IMR-90 (cell line): ENCODE results near the gene CHD2. TPM values are rescaled to one million over a fixed set of nuclear protein-coding genes. Genes with fewer than 3 reads are reported as not detected.

ENCODE experiments used
- ATAC-seq: fragments of 200-7000 bp; cut with Tn5 transposase; 2 replicates; pipeline ENCODE4 v1.9.1; 2020; ENCODE audit warnings: low read depth, mild to moderate bottlenecking, moderate library complexity
- BruUV-seq: library from RNA; stranded (reverse); fragments of 400-500 nt; replicated peaks from 2 replicates; lab custom pipeline; 2021; lab: Mats Ljungman, UMichigan
- CTCF ChIA-PET: fragments of 300-600 bp; formaldehyde crosslinking; extraction: SDS; loops from one replicate; lab custom pipeline; 2021; ENCODE audit warnings: antibody characterized with exemption; lab: Yijun Ruan, JAX
- POLR2A ChIA-PET: fragments of 300-600 bp; sonication (Branson Sonifier 250); formaldehyde crosslinking; loops from one replicate; lab custom pipeline; 2022; ENCODE audit warnings: antibody characterized with exemption; ENCODE audit not compliant: unreplicated experiment; lab: Charles Lee
- DNase-seq: peaks from one replicate; pipeline ENCODE4 v3.0.0; 2013
- H2AFZ ChIP-seq: replicated peaks from 2 replicates; pipeline ENCODE3; 2013; ENCODE audit warnings: low read length, mild to moderate bottlenecking; ENCODE audit not compliant: poor library complexity
- H2AK5ac ChIP-seq: 2 replicates; pipeline ENCODE4 v1.6.1; 2013; ENCODE audit warnings: low read depth, low read length, inconsistent platforms
- H2AK9ac ChIP-seq: replicated peaks from 2 replicates; pipeline ENCODE3; 2013; ENCODE audit warnings: mild to moderate bottlenecking, low read depth, low read length, moderate library complexity; ENCODE audit not compliant: poor library complexity
- H2BK120ac ChIP-seq: 2 replicates; pipeline ENCODE4 v1.6.1; 2013; ENCODE audit warnings: low read depth, low read length, inconsistent platforms
- H2BK15ac ChIP-seq: 3 replicates; pipeline ENCODE4 v1.6.1; 2013; ENCODE audit warnings: low read depth, low read length, inconsistent platforms
- H2BK20ac ChIP-seq: 2 replicates; pipeline ENCODE4 v1.6.1; 2013; ENCODE audit warnings: low read depth, mild to moderate bottlenecking, inconsistent platforms, low read length, moderate library complexity
- H2BK5ac ChIP-seq: 2 replicates; pipeline ENCODE4 v1.6.1; 2013; ENCODE audit warnings: mild to moderate bottlenecking, low read depth, low read length, inconsistent platforms; ENCODE audit not compliant: poor library complexity, severe bottlenecking
- H3K14ac ChIP-seq: replicated peaks from 2 replicates; pipeline ENCODE4 v1.6.1; 2013; ENCODE audit warnings: low read depth, low read length, inconsistent platforms
- H3K18ac ChIP-seq: 2 replicates; pipeline ENCODE4 v1.6.1; 2013; ENCODE audit warnings: low read depth, low read length, control low read depth
- H3K23ac ChIP-seq: 2 replicates; pipeline ENCODE4 v1.6.1; 2013; ENCODE audit warnings: low read depth, low read length, inconsistent platforms
- H3K27ac ChIP-seq: 2 replicates; pipeline ENCODE4 v1.5.1; 2013; ENCODE audit warnings: mild to moderate bottlenecking, control low read depth, low read length; ENCODE audit not compliant: insufficient read depth
- H3K27me3 ChIP-seq: 2 replicates; pipeline ENCODE4 v1.6.1; 2013; ENCODE audit warnings: low read length; ENCODE audit not compliant: control insufficient read depth, insufficient read depth
- H3K36me3 ChIP-seq: 2 replicates; pipeline ENCODE4 v1.6.1; 2013; ENCODE audit warnings: low read length, mixed read lengths; ENCODE audit not compliant: control insufficient read depth, insufficient read depth
- H3K4ac ChIP-seq: 2 replicates; pipeline ENCODE4 v1.6.1; 2013; ENCODE audit warnings: low read depth, low read length, inconsistent platforms
- H3K4me1 ChIP-seq: 2 replicates; pipeline ENCODE4 v1.6.1; 2013; ENCODE audit warnings: low read length, mixed read lengths; ENCODE audit not compliant: control insufficient read depth, insufficient read depth
- H3K4me2 ChIP-seq: 2 replicates; pipeline ENCODE4 v1.6.1; 2013; ENCODE audit warnings: low read depth, mild to moderate bottlenecking, control low read depth, low read length, moderate library complexity
- H3K4me3 ChIP-seq: 2 replicates; pipeline ENCODE4 v1.5.1; 2013; ENCODE audit warnings: low read depth, mild to moderate bottlenecking, control low read depth, low read length, moderate library complexity; ENCODE audit not compliant: insufficient read depth
- H3K56ac ChIP-seq: 2 replicates; pipeline ENCODE4 v1.6.1; 2013; ENCODE audit warnings: low read length, inconsistent platforms; ENCODE audit not compliant: insufficient read depth; ENCODE audit errors: extremely low read depth
- H3K79me1 ChIP-seq, 2 experiments: 2 replicates each; pipeline ENCODE4 v1.6.1; 2013; ENCODE audit warnings: low read length in 2 of 2, inconsistent platforms in 1 of 2, low read depth in 1 of 2
- H3K9ac ChIP-seq: 2 replicates; pipeline ENCODE4 v1.6.1; 2013; ENCODE audit warnings: low read depth, low read length, control low read depth
- H3K9me1 ChIP-seq: 2 replicates; pipeline ENCODE4 v1.6.1; 2013; ENCODE audit warnings: low read length, inconsistent platforms; ENCODE audit not compliant: insufficient read depth
- H3K9me3 ChIP-seq: 2 replicates; pipeline ENCODE4 v1.6.1; 2013; ENCODE audit warnings: low read length; ENCODE audit not compliant: control insufficient read depth, insufficient read depth
- H4K20me1 ChIP-seq: 2 replicates; pipeline ENCODE4 v1.6.1; 2013; ENCODE audit warnings: low read length, inconsistent platforms; ENCODE audit not compliant: insufficient read depth
- H4K5ac ChIP-seq: 2 replicates; pipeline ENCODE4 v1.6.1; 2013; ENCODE audit warnings: mild to moderate bottlenecking, low read depth, low read length, control low read depth
- H4K8ac ChIP-seq, 2 experiments: 2 replicates each; pipeline ENCODE4 v1.6.1; 2013; ENCODE audit warnings: low read depth in 2 of 2, low read length in 2 of 2, control low read depth in 1 of 2, inconsistent platforms in 1 of 2
- H4K91ac ChIP-seq: 2 replicates; pipeline ENCODE4 v1.6.1; 2013; ENCODE audit warnings: low read depth, low read length, inconsistent platforms; ENCODE audit not compliant: insufficient read depth
- BHLHE40 ChIP-seq: fragments of 150-350 bp; IDR thresholded peaks from 2 replicates; pipeline ENCODE4 v1.6.1; 2016; ENCODE audit warnings: mild to moderate bottlenecking, low read depth, low read length
- MAFK ChIP-seq: IDR thresholded peaks from 2 replicates; pipeline ENCODE4 v1.6.1; 2012; ENCODE audit warnings: low read depth, low read length, improper control_type of control experiment
- MXI1 ChIP-seq: IDR thresholded peaks from 2 replicates; pipeline ENCODE4 v1.6.1; 2012; ENCODE audit warnings: low read depth, mild to moderate bottlenecking, low read length, moderate library complexity, borderline replicate concordance
- RCOR1 ChIP-seq: IDR thresholded peaks from 2 replicates; pipeline ENCODE4 v1.6.1; 2012; ENCODE audit warnings: mild to moderate bottlenecking, low read length, improper control_type of control experiment; ENCODE audit not compliant: insufficient replicate concordance
- WGBS, 2 experiments: methylation state at CpG; one replicate each; pipeline versions ENCODE4 v1.1.5 to v1.1.7; 2013; ENCODE audit warnings: missing lambda C conversion rate in 2 of 2; ENCODE audit not compliant: insufficient read length in 1 of 2; ENCODE audit errors: extremely low coverage in 2 of 2; 5-methylcytosine and 5-hydroxymethylcytosine counted together
- dilution Hi-C: fragments of 300-500 bp; cut with HindIII; formaldehyde crosslinking; loops from one replicate; pipeline ENCODE4 v1.14.3; 2018; ENCODE audit warnings: low sequenced_read_pairs; ENCODE audit not compliant: unreplicated experiment
- in situ Hi-C: fragments of 300-500 bp; cut with MboI; formaldehyde crosslinking; loops from 3 replicates; pipeline ENCODE4 v1.14.3; 2019; ENCODE audit warnings: low sequenced_read_pairs, inconsistent platforms, mixed read lengths
- intact Hi-C: fragments of 100-400 bp; cut with micrococcal nuclease; formaldehyde crosslinking; loops from 2 replicates; pipeline ENCODE4 v1.10.0; 2022
- polyA plus RNA-seq, 3 experiments: library from polyadenylated mRNA; depleted of rRNA; stranded (reverse); fragments of >200 nt; gene quantifications; 2 replicates each; pipeline ENCODE4 v1.2.3, GENCODE V29; 2012; ENCODE audit warnings: low replicate concordance in 1 of 3
- total RNA-seq: library from RNA; depleted of rRNA; stranded (reverse); fragments of >200 nt; gene quantifications from 2 replicates; pipeline ENCODE4 v1.2.3, GENCODE V29; 2012
- TF ChIP-seq, protein P1 (sequence below): conservative IDR thresholded peaks from 2 replicates; pipeline ENCODE4 v1.5.1; 2012; ENCODE audit warnings: mild to moderate bottlenecking, low read depth, low read length, improper control_type of control experiment

The CHD2 gene
- total and polyA plus RNA-seq, 2 of the 4 experiments (the other 2 are of a cell fraction) = 44.9 to 64.7 TPM

DNA sequence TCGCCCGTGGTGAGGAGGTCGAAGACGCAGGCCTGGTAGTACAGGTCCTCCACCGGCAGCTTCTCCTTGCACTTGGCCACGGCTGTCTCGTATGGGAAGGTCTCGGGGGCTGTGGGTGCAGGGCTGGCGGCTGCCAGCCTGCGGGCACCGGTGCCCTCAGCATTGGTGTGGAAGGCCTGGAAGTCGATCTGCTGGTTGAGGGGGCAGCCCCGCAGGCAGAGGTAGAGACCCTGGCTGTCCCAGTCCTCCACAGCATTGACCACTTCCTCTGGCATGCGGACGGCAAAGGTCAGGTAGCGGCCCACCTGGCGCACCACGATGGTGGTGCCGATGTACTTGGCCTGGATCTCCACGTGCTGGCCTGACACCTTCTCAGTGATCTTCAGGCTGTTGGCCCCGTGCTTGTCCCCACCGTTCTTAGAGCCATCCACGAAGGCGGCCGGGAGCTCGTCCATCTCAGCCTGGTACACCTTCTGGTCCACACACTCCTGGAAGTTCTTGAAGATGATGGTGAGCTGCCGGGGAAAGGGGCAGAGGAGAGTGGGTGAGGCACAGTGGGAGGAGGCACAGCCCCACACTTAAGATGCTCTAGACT lies 145.2 kb downstream of the CHD2 start:
- intact Hi-C loops (no loop called here), in situ Hi-C loops (no loop called here), dilution Hi-C loops (no loop called here)
- no peak overlapping the region for H2AK5ac ChIP-seq
- H3K23ac ChIP-seq = no peak overlapping the region
- H3K4ac ChIP-seq = no peak overlapping the region
- no peak overlapping the region for H3K18ac ChIP-seq
- H2AK9ac ChIP-seq = no peak overlapping the region
- no peak overlapping the region for H3K4me3 ChIP-seq
- POLR2A ChIA-PET = no interaction called here
- H3K9ac ChIP-seq = no peak overlapping the region
- no peak overlapping the region for H2BK5ac ChIP-seq
- no peaks in the 10 kb centered on the region for H3K36me3 ChIP-seq
- BruUV-seq = no TSS peak
- CTCF ChIA-PET = interaction anchor here (1.2 kb wide), 1 partner anchor 9 kb away, joined by 6 read pairs; no protein-coding TSS in a partner anchor
- H3K9me3 ChIP-seq = peaks cover 3% of the 10 kb centered on the region; the same call in 1 of the 2 replicates
- no peak overlapping the region for H2AFZ ChIP-seq
- H3K56ac ChIP-seq = no peak overlapping the region
- peaks cover 4% of the 10 kb centered on the region; the same call in 1 of the 2 replicates for H3K27me3 ChIP-seq
- TF ChIP-seq, protein P1, sequence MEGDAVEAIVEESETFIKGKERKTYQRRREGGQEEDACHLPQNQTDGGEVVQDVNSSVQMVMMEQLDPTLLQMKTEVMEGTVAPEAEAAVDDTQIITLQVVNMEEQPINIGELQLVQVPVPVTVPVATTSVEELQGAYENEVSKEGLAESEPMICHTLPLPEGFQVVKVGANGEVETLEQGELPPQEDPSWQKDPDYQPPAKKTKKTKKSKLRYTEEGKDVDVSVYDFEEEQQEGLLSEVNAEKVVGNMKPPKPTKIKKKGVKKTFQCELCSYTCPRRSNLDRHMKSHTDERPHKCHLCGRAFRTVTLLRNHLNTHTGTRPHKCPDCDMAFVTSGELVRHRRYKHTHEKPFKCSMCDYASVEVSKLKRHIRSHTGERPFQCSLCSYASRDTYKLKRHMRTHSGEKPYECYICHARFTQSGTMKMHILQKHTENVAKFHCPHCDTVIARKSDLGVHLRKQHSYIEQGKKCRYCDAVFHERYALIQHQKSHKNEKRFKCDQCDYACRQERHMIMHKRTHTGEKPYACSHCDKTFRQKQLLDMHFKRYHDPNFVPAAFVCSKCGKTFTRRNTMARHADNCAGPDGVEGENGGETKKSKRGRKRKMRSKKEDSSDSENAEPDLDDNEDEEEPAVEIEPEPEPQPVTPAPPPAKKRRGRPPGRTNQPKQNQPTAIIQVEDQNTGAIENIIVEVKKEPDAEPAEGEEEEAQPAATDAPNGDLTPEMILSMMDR = no peak
- TF ChIP-seq RCOR1 (no peak), MAFK (no peak), BHLHE40 (no peak), MXI1 (no peak)
- ATAC-seq = no peak
- no peak overlapping the region for H2BK15ac ChIP-seq
- no peaks in the 10 kb centered on the region for H4K20me1 ChIP-seq
- H3K27ac ChIP-seq = no peak overlapping the region
- WGBS, 2 experiments = 86% methylated on average over 9 of the region's 27 CpGs; no CpG with 5 or more reads in 1 of the 2 experiments
- no peak overlapping the region for H2BK20ac ChIP-seq
- no peaks in the 10 kb centered on the region for H3K79me1 ChIP-seq
- H4K5ac ChIP-seq = no peak overlapping the region
- H4K8ac ChIP-seq = no peak overlapping the region
- H3K9me1 ChIP-seq = no peaks in the 10 kb centered on the region
- no peaks in the 10 kb centered on the region for H3K4me1 ChIP-seq
- H3K14ac ChIP-seq = no peak overlapping the region
- no peak overlapping the region for H2BK120ac ChIP-seq
- no peak overlapping the region for H3K4me2 ChIP-seq
- H4K91ac ChIP-seq = no peak overlapping the region
- no peak for DNase-seq
